Limb (tissue), 2 donors: ENCODE results near the gene PMM2.
"Not testable (repeated sequence)": the region's sequence is repeated elsewhere in the genome, so short reads cannot be mapped to it uniquely, and the experiment has no call there.

ENCODE experiments used
- DNase-seq, 2 donors: peaks; one replicate each; pipeline ENCODE4 v3.0.0-alpha.2; 2016; ENCODE audit errors: extremely low spot score in 2 of 2

Gene PMM2

GRCh38 chr16:8866884-8867215 lies 69.2 kb downstream of the PMM2 start:
- DNase-seq = peak in 1 of 2 donors; percentile 58

- DNase-seq = peak in 1 of 2 donors; percentile 75
Observed at GRCh38 chr16:8867216-8867931, 69.7 kb downstream of the PMM2 start.

GRCh38 chr16:8867932-8868415 lies 70.3 kb downstream of the PMM2 start:
- DNase-seq = no peak

GRCh38 chr16:8868416-8869211 lies 71.0 kb downstream of the PMM2 start, which contains the start of gene CARHSP1:
Gene CARHSP1 (minus strand): TSS chr16:8869006. CDS start chr16:8859328, 9,678 bp downstream.
- DNase-seq = peak; percentile 89 to 94

- no peak for DNase-seq
Observed at GRCh38 chr16:8869212-8869987, 71.8 kb downstream of the PMM2 start.

- DNase-seq = not testable (repeated sequence)
Observed at GRCh38 chr16:8869988-8870241, 72.3 kb downstream of the PMM2 start.

GRCh38 chr16:8872071-8872470 lies 74.4 kb downstream of the PMM2 start:
- DNase-seq = no peak

- DNase-seq = no peak
Observed at GRCh38 chr16:8872967-8873865, 75.6 kb downstream of the PMM2 start.

GRCh38 chr16:8873866-8874195 lies 76.2 kb downstream of the PMM2 start:
- DNase-seq = not testable (repeated sequence)

- peak in 1 of 2 donors; percentile 37 for DNase-seq
Observed at GRCh38 chr16:8874388-8874787, 76.7 kb downstream of the PMM2 start.

- DNase-seq = not testable (repeated sequence)
Observed at GRCh38 chr16:8875317-8875716, 77.7 kb downstream of the PMM2 start.

GRCh38 chr16:8877894-8878522 lies 80.4 kb downstream of the PMM2 start:
- no peak for DNase-seq

GRCh38 chr16:8878523-8878911 lies 80.9 kb downstream of the PMM2 start:
- no peak for DNase-seq

GRCh38 chr16:8880839-8881510 lies 83.3 kb downstream of the PMM2 start:
- no peak for DNase-seq

GRCh38 chr16:8882041-8882617 lies 84.5 kb downstream of the PMM2 start, which contains the start of gene LITAFD:
Gene LITAFD (plus strand): TSS chr16:8882351. CDS start chr16:8884356, 2,005 bp downstream.
- DNase-seq = no peak

- no peak for DNase-seq
Observed at GRCh38 chr16:8882725-8883377, 85.2 kb downstream of the PMM2 start.

GRCh38 chr16:8885674-8886592 lies 88.3 kb downstream of the PMM2 start:
- DNase-seq = no peak
